GM19240 (cell line): ENCODE measurements around the gene PURA.

Experiments
- DNase-seq: peaks from one replicate; pipeline ENCODE4 v3.0.0; 2011; ENCODE audit warnings: low spot score; ENCODE audit not compliant: insufficient read length

The PURA gene

DNA sequence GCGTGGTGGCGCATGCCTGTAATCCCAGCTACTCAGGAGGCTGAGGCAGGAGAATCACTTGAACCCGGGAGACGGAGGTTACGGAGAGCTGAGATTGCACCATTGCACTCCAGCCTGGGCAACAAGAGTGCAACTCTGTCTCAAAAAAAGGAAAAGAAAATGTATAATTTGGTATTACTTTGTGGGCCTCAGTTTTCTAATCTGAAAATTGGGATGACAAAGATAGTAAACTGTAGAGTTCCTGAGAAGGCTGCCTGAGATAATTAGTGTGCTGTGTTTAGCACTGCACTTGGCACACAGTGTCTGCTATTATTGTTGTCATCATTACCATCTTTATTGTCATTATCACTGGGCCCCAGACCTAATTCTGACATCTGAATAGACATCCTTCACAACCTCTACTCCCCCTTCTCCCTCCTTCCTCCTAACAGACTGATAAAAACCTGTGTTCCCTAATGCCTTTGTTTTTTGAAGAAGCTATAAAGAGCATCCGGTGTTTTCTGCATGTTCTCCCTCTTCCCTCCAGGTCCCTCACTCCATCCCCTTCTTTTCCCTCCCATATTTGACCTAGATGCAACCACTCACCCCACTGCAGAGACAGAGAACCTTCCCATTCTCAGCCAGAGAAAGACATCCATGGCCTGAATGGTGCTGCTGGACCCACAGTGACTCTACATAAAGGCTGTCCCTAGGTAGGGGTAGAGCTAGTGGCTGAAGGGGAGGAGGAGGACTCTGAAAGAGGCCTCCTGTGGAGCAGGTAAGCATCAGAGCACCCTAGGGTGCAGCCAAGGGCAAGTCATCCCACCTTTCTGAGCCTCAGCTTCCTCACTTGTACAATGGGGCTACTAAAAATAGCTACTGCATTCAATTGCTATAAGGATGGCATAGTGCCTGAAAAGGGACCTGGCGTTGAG is 45.4 kb downstream of the PURA start:
- no peak for DNase-seq

DNA sequence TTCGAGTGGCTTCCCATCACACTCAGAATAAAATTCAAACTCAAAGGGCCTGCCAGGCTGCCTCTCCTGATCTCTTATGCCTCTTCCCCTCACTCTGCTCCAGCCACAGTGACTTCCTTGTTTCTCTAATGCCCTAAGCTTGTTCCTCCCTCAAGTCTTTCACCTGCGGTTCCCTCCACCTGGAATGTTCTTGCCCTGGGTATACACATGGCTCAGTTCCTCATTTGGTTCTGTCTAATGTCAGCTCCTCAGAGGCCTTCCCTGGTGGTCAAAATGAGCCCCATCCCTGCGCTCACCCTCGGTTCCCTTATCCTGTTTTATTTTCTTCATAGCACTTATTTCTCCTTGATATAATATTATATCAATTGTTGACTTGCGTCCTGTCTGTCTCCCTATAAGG is 48.4 kb downstream of the PURA start:
- DNase-seq = no peak

DNA sequence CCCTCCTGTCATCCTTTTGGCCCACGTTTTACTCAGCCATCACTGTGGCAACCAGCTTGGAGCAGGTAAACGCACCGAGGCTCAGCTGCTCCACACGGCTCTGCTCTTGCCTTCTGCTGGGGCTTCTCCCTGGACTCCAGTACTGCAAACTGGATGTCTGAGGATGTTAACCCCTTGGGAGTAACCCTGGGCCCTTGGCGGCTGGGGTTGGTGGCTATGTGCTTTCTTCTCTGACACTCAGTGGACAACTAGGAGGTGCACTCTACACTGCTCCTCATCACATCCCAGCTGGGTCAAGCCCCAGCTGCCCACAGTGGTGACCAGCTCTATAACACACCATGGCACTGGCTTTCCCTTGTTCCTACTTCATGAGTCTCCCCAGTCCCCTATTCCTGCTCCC is 48.9 kb downstream of the PURA start:
- DNase-seq = no peak

DNA sequence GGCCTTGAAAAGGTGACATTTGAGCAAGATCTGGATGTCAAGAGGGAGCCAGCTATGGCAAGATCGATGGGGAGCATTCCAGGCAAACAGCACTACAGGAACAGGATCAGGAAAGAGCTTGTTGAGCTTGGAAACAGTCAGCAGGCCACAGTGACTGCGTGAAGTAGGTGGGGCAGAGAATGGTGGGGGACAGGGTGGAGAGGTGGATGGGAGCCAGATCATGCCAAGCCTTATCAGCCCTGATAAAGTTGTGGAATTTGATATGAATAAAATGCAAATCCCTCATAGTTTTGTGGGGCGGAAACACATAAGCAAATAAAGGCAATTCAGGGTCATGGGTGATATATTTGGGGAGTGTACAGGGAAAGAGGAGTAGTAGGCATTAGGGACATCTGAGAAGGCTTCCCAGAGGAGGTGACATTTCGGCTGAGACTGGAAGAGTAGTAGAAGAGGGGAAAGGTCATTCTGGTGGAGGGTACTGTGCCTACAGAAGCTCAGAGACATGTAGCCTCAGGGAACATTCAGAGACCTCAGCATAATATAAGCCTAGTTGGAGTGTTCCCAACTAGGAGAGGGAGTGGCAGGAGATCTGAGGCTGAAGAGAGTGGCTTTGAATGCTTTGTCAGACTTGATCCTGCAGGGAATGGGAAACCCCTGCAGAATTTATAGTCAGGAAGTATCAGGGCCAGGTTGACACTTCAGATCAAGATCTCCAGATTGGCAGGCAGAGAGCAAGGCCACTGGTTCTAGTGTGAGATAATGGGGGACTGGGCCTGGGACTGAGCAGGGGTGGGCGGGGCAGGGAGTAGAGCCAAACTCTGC is 51.4 kb downstream of the PURA start:
- no peak for DNase-seq

DNA sequence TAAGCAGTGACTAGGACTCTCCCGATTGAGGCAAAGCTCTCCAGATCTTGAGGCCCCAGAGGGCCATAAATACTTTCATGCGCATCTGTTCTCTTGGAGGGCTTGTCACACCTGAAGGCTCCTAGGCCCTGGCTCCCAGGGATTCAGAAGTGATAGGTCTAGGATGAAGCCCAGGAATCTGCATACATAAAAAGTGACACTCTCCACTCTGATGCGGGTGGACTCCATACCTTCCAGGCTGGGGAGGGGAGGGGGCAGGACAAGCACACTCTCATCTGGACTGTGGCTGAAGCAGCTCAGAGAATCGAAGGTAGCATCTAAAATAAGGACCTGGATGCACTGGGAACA is 52.0 kb downstream of the PURA start:
- DNase-seq = no peak

DNA sequence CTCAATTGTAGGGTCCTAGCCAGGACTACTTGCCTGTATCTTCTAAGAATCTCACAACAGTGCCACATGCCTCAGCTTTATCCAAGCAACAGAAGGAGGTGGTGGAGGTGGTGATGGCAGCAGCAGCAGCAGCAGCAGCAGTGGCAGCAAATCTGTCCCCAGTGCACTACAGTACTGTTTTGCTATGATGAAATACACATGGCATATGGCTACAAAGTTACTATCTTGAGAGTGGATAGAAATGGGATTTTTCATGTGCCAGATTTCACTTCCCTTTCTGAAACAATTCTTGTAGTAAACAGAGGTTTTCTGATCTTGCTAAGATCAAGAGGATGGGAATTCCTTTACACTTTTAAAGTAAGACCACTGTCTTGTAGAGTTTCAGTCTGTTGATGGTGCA is 53.0 kb downstream of the PURA start:
- DNase-seq = no peak

DNA sequence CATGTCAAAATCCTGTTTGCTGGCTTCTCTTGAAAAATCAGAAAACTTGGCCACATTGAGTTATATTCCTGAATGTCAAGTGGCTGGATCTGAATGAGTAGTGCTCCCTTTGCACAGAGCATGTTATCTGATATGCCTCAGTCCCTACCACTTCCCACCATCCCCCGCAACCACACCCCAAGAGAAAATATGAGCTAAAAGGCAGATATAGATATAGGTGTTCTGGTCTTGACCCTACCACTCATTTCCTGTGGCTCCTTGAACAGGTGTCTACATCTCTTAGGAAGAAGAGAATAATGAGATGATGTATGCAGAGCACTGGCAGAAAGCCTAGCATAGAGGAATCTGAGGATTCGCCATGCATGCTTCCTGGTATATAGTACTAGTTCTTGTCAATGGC is 54.5 kb downstream of the PURA start:
- DNase-seq = no peak

DNA sequence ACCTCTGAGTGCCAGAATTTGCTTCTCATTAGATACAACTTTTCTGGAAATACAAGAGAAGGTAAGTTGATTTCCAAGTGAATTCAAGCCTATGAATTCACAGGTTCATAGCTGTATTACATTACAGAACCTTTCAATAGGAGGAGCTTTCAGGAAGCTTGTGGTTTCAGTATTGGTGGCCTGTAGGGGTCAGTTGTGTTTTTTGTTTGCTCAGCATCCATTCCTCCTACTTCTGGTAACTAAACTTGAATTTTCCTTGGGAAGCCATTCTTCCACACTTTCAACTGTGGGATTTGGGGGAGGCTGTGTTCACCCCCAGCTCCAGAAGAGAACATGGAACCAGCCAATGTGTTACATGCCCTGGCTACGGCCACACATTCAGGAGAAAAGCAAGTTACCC is 55.5 kb downstream of the PURA start:
- no peak for DNase-seq

DNA sequence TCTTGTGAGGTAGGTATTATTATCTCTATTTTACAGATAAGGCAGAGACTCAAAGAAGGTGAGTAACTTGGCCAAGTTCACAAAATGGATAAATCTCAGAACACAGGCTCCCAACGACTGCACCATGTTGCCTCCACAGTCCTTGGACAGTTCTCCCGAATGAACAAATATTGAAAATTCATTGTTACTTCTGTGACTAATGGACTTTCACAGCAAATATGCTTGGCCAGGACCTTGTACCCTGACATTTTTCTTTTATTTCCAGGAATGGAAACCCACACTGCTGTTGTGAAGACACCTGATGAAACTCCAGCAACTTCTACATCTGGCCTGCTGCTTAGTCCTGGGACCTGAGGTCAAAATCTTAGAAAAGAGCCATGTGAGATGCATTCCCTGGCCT is 58.6 kb downstream of the PURA start:
- no peak for DNase-seq

DNA sequence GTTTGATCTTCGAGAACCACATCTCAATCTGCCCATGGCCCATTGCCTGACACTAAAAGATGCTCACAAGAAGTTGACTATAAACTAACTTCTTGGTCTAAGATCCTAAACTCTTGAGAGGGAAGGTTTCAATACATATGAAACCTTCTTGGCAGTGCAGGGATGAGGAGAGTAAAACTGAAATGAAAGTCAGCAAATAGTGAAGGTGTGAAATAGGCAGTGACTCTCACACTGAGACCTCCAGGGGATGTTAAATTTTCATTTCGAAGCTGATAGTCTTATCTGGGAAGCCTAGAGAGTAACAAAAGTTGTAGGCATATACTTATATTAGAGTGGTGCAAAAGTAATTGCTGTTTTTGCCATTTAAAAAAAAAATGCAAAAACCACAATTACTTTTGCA is 60.1 kb downstream of the PURA start:
- no peak for DNase-seq

DNA sequence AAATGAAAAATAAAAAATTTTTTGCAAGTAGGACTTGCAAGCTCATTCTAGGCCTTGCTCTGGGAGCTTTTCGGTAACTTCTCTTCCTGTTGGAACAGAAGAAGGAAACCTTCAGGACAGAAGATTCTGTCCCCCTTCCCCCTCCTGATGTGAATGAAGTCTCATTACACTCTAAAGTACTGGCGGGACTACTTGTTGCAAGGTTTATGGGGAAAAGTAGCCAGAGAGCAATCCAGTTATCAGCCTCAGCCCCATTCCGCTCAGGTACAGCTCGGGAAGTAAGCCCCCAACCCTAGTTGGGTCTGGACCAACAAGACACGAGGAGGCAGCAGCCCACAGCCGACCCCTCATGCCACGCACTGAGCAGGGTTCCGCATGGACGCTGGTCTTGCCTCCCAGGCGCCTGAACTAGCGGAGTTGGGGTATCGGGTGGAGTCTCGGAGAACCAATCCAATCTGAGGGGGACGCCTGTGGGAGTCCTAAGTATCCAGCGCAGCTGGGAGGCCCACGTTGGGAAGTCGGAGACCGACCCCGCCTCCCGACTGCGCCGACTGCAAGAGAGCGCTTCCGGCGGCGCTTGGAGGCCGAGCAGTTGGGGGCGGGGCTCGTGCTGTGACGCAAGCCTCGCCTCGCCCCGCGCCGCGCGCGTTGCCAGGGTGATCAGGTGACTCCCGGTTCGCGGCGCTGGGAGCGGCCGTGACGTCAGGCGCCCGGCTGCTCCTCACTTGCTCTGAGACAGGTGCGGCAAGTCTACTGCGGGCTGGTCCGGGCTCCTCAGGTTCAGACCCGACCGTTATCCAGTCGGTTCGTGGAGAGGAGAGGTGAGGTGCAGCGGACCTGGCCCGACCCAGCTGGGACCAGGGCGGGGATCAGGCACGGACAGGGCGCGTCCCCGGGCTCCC is 60.8 kb downstream of the PURA start, which contains the start of gene CYSTM1:
CYSTM1 (plus strand) TSS at position 724 of the 902 bp plus-strand sequence. CDS start 19,278 bp downstream, outside the sequence.
- DNase-seq = peak; percentile 79
